Activated CD4-positive, alpha-beta T cell treated with anti-CD3 and anti-CD28 coated beads, Interleukin-2, amount 50 U/mL, for 24 hours (primary cell): ENCODE measurements around the gene NRL.

Experiments used
- DNase-seq, 2 donors: peaks; one replicate each; pipeline ENCODE4 v3.0.0-alpha.2; 2020; ENCODE audit warnings: low read depth in 1 of 2, low spot score in 1 of 2

Gene NRL

GRCh38 chr14:24083462-24083861, 31.3 kb downstream of the NRL start:
- no peak for DNase-seq

- no peak for DNase-seq
Observed at GRCh38 chr14:24082411-24083080, 32.2 kb downstream of the NRL start.

GRCh38 chr14:24081739-24082211, 33.0 kb downstream of the NRL start:
- DNase-seq, result no peak

DNA sequence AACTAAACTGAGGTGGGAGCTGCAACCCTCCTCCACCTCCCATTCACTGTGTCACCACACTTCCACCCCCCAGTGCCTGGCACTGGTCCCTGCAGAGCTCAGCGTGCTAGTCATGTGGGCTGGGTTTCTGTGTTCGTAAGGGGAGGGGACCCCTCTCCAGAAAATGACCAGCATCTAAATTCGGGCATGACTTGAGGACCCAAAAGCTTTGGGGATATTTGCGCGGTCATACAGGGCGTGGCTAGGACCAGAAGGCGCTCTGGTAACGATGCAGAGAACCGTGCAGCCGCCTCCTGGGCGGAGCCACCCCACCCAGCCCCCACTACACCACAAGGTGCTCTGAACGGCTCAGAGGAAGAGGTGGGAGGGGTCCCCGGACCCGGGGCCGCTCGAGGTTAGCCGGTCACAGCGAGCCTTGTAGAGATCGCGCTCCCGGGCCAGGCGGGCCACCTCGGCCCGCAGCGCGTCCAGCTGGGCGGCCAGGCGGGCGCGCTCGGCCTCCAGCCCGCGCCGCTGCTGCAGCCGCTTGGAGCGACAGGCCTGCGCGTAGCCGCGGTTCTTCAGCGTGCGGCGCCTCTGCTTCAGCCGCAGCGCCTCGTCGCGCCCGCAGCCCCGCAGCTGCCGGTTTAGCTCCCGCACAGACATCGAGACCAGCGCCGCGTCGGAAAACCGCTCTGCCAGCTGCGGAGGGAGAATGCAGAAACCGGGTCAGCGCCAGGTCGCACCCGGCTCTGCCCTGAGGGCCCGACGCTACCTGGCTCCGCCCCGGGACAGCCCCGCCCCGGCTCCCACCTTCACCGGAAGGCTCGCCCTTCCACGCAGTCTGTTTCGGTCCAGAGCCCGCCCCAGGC, 33.6 kb downstream of the NRL start:
- DNase-seq, result peak; percentile 24 to 50

DNA sequence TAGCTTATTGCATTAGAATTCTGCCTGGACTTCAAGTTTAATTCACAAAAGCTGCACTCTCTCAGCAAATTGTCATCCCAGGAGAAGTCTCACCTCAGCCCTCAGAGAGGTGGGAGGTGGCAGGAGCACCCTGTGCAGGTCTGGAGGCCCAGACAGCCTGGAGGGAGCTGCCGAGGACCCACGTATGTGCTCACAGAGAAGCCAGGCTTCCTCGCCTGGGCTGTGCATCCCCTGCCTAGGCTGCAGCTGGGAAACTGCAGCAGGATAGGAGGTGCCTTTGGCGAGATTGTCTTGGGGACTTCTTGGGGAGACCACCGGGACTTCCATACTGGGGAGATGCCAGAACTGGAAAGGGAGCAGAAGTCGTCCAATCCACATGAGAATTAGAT, 34.6 kb downstream of the NRL start:
- DNase-seq, result no peak

DNA sequence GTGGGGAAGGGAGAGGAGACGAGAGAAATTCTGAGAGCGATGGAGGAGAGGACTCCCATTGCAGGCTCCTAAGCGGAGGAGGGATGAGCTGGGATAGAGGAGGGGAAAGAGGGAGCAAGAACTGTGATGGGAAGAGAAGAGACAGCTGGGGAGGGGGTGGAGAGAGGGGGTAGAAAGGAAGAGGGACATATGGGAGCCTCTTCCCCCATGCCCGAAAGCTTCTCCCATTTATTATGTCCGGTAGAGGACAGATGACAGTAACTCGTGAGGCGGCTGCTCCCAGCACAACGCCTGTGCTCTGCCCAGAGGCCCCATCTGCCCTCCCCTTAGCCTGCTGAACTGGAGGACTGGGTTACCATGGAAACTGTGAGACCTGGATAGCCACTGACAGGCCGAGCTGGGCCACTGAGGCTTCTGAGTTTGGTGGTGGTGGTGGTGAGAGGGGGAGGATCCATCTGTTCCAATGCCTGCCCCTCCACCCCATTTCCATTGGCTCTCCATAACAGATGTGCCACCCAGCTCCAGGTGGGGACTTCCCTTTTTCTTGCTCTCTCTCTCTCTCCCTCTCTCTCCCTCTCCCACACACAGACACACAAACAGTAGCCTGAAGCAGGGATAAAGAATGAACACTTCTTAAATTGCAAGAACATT, 35.1 kb downstream of the NRL start:
- no peak for DNase-seq

- DNase-seq, result no peak
Observed at GRCh38 chr14:24078146-24078545, 36.6 kb downstream of the NRL start.

- no peak for DNase-seq
Observed at GRCh38 chr14:24077086-24077485, 37.7 kb downstream of the NRL start.

- no peak for DNase-seq
Observed at GRCh38 chr14:24076302-24076601, 38.5 kb downstream of the NRL start.

DNA sequence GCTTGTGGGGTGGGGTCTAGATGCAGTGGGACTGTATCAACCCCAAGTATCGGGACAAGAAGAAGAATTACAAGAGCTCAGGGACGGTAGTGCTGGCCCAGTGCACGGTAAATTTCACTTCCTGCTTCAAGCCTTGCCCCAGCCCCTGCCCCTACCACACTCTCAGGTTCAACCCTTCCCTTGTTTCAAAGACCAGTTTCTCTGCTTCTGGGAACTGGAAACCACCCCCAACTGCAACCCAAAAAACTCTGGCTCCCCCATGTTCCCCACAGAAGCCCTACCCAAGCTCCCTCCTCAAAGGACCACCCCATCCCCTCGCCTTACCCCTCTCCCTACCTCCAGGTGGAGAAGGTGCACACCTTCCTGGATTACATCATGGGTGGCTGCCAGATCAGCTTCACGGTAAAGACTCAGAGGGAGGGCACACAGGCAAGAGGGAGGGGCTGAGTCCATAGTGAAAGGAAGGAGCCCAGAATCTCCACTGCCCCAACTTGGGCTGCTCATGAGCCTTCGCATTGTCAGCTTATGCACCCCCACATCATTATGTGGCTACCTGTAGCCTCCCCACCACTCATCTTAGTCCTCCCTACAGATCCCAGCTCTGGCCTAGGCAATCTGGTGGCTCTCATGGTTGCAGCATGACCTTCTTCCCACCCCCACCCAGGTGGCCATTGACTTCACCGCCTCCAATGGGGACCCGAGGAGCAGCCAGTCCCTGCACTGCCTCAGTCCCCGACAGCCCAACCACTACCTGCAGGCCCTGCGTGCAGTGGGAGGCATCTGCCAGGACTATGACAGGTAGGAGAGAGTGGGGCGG, 39.1 kb downstream of the NRL start:
- no peak for DNase-seq

- DNase-seq, result no peak
Observed at GRCh38 chr14:24074625-24075484, 39.9 kb downstream of the NRL start.

GRCh38 chr14:24072881-24073877, 41.6 kb downstream of the NRL start:
- no peak for DNase-seq

GRCh38 chr14:24072436-24072835, 42.3 kb downstream of the NRL start:
- DNase-seq, result no peak

DNA sequence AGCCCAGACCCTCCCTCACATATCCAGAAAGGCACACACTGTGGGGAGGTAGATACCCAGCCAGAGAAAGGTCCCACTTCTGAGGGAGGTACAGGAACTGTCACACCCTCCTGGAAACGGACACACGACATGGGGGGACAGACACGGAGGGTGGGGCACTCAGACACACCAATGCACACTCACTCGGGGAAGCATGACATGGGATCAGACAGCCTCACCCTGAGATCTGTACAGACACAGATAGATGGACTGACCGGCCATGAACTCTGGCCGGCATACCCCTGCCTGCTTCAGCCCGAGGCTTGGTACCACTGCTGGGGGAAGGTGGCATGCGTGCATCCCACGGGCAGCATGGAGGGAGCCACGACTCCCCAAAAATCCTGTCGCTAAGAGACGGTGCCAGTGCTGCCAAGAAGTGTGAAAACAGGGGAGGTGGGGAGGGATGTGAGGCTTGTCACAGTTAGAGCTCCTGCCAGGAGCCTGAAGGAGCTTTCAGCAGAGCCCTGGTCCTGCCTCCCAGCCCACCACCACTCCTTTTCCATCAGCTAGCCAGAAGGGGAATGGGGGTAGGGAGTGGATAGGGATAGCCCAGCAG, 42.8 kb downstream of the NRL start:
- DNase-seq, result no peak

- peak in 1 of 2 donors; percentile 48 for DNase-seq
Observed at GRCh38 chr14:24071144-24071697, 43.5 kb downstream of the NRL start, which contains the start of gene CPNE6. CPNE6 (plus strand) TSS chr14:24071562; CDS start chr14:24072937, 1,375 bp downstream.

- no peak for DNase-seq
Observed at GRCh38 chr14:24070285-24071143, 44.2 kb downstream of the NRL start.

DNA sequence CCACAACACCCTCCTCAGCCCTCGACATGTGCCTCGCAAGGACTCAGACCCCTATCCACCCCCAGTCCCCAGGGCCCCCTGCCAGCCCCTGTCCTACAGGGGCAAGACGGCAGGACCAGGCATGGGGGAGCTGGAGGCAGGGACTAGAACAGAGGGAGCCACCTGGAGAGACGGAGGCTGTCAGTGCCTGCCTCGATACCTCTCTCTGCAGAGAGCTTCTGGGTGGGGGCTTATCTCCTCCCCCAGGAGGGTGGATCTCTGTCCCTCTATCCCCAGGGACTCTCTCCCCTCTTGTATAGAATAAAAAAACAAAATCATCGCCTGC, 45.4 kb downstream of the NRL start:
- DNase-seq, result no peak
